Astrocyte of the spinal cord (primary cell): ENCODE data around the gene SNRNP200.

Experiments
- DNase-seq: peaks from one replicate; pipeline ENCODE4 v3.0.0; 2011; ENCODE audit warnings: low read depth, low spot score
- H3K4me3 ChIP-seq: 2 replicates; pipeline ENCODE4 v1.5.1; 2011; ENCODE audit warnings: low read depth, mild to moderate bottlenecking, low read length, moderate library complexity
- CTCF ChIP-seq: IDR thresholded peaks from 2 replicates; pipeline ENCODE4 v1.5.1; 2012; ENCODE audit warnings: low read depth, mild to moderate bottlenecking, low read length, inconsistent platforms
- in situ Hi-C: cut with HindIII; loops from 2 replicates; pipeline ENCODE4 v1.10.0; 2017; ENCODE audit warnings: low sequenced_read_pairs

The SNRNP200 gene

GRCh38 chr2:96345868-96346462, 40.6 kb upstream of the SNRNP200 start:
- TF ChIP-seq CTCF = no peak
- in situ Hi-C loops = no loop called here

GRCh38 chr2:96345438-96345837, 40.1 kb upstream of the SNRNP200 start:
- DNase-seq = no peak
- H3K4me3 ChIP-seq = no peak overlapping the region
- peak; percentile 36 for TF ChIP-seq CTCF
- in situ Hi-C loops = no loop called here

More at GRCh38 chr2:96345868-96346462, 40.6 kb upstream of the SNRNP200 start:
- no peak for DNase-seq
- no peak overlapping the region for H3K4me3 ChIP-seq

GRCh38 chr2:96344011-96344410, 38.7 kb upstream of the SNRNP200 start:
- in situ Hi-C loops = no loop called here
- no peak for TF ChIP-seq CTCF
- peak; percentile 43 for DNase-seq
- no peak overlapping the region for H3K4me3 ChIP-seq

GRCh38 chr2:96342085-96342484, 36.7 kb upstream of the SNRNP200 start:
- TF ChIP-seq CTCF = no peak
- DNase-seq = peak; percentile 82
- H3K4me3 ChIP-seq = no peak overlapping the region
- in situ Hi-C loops = no loop called here

- in situ Hi-C loops = no loop called here
- DNase-seq = no peak
- TF ChIP-seq CTCF = no peak
- H3K4me3 ChIP-seq = no peak overlapping the region
Observed at GRCh38 chr2:96341641-96342040, 36.3 kb upstream of the SNRNP200 start.

GRCh38 chr2:96340493-96341414, 35.4 kb upstream of the SNRNP200 start:
- no peak overlapping the region for H3K4me3 ChIP-seq
- in situ Hi-C loops = no loop called here
- DNase-seq = no peak
- no peak for TF ChIP-seq CTCF
